MM.1S (cell line): ENCODE results near the gene LEFTY1.
"Not testable (repeated sequence)": the region's sequence is repeated elsewhere in the genome, so short reads cannot be mapped to it uniquely, and the experiment has no call there.

Source experiments
- DNase-seq: peaks from one replicate; pipeline ENCODE4 v3.0.0-alpha.2; 2015
- H2AFZ ChIP-seq: fragments of 300-600 bp; sonication (generic); 2 replicates; pipeline ENCODE4 v1.6.0; 2016; ENCODE audit warnings: antibody characterized with exemption, low read length
- H3F3A ChIP-seq: fragments of 300-600 bp; sonication (generic); 2 replicates; pipeline ENCODE4 v1.6.1; 2016; ENCODE audit warnings: mild to moderate bottlenecking, antibody characterized with exemption, low read length, moderate library complexity, mixed read lengths; ENCODE audit not compliant: insufficient read depth
- H3K27ac ChIP-seq: fragments of 300-600 bp; sonication (generic); 2 replicates; pipeline ENCODE4 v1.5.1; 2016; ENCODE audit warnings: mild to moderate bottlenecking, low read length
- H3K27me3 ChIP-seq: fragments of 300-600 bp; sonication (generic); replicated peaks from 2 replicates; pipeline ENCODE4 v1.6.0; 2016; ENCODE audit warnings: low read length; ENCODE audit not compliant: insufficient read depth
- H3K36me3 ChIP-seq: fragments of 300-600 bp; sonication (generic); replicated peaks from 2 replicates; pipeline ENCODE4 v1.6.1; 2016; ENCODE audit warnings: mild to moderate bottlenecking, low read length, mixed read lengths; ENCODE audit not compliant: insufficient read depth
- H3K4me1 ChIP-seq: fragments of 300-600 bp; sonication (generic); 2 replicates; pipeline ENCODE4 v1.6.1; 2016; ENCODE audit warnings: low read length, mixed read lengths
- H3K4me2 ChIP-seq: fragments of 300-600 bp; sonication (generic); 2 replicates; pipeline ENCODE4 v1.6.0; 2016; ENCODE audit warnings: low read depth, low read length
- H3K4me3 ChIP-seq: fragments of 300-600 bp; sonication (generic); 2 replicates; pipeline ENCODE4 v1.5.1; 2016; ENCODE audit warnings: low read length, mixed read lengths
- H3K79me2 ChIP-seq: fragments of 300-600 bp; sonication (generic); 2 replicates; pipeline ENCODE4 v1.6.1; 2016; ENCODE audit warnings: mixed run types, low read length, mixed read lengths
- H3K9ac ChIP-seq: fragments of 300-600 bp; sonication (generic); 2 replicates; pipeline ENCODE4 v1.6.1; 2016; ENCODE audit warnings: low read length, mixed read lengths
- H3K9me2 ChIP-seq: fragments of 300-600 bp; sonication (generic); replicated peaks from 2 replicates; pipeline ENCODE4 v1.6.1; 2016; ENCODE audit warnings: mild to moderate bottlenecking, low read length, mixed read lengths; ENCODE audit not compliant: insufficient read depth
- H3K9me3 ChIP-seq: fragments of 300-600 bp; sonication (generic); replicated peaks from 2 replicates; pipeline ENCODE4 v1.6.1; 2016; ENCODE audit warnings: mild to moderate bottlenecking, low read length, mixed read lengths; ENCODE audit not compliant: insufficient read depth
- H4K20me1 ChIP-seq: fragments of 300-600 bp; sonication (generic); 2 replicates; pipeline ENCODE4 v1.6.1; 2016; ENCODE audit warnings: mild to moderate bottlenecking, low read length, moderate library complexity, mixed read lengths; ENCODE audit not compliant: insufficient read depth
- CTCF ChIP-seq: fragments of 300-600 bp; sonication (generic); IDR thresholded peaks from 2 replicates; pipeline ENCODE4 v1.5.1; 2016; ENCODE audit warnings: antibody characterized with exemption, low read length, mixed read lengths
- EZH2 ChIP-seq: fragments of 300-600 bp; sonication (generic); optimal IDR thresholded peaks from 2 replicates; pipeline ENCODE3; 2017; ENCODE audit warnings: low read depth, mild to moderate bottlenecking, antibody characterized with exemption, low read length, mixed read lengths
- EZH2phosphoT487 ChIP-seq: fragments of 300-600 bp; sonication (generic); IDR thresholded peaks from 2 replicates; pipeline ENCODE4 v1.6.1; 2018; ENCODE audit warnings: antibody characterized with exemption, low read length

The LEFTY1 gene

GRCh38 chr1:225840223-225840610 lies 48.7 kb downstream of the LEFTY1 start:
- no peaks in the 10 kb centered on the region for H4K20me1 ChIP-seq
- no peaks in the 10 kb centered on the region for H3K36me3 ChIP-seq
- no peak for TF ChIP-seq CTCF
- TF ChIP-seq EZH2: no peak
- no peak for TF ChIP-seq EZH2phosphoT487
- no peaks in the 10 kb centered on the region for H3K27me3 ChIP-seq
- no peak overlapping the region for H3K4me3 ChIP-seq
- no peaks in the 10 kb centered on the region for H3K4me1 ChIP-seq
- no peaks in the 10 kb centered on the region for H3K9me3 ChIP-seq
- H3K4me2 ChIP-seq: no peak overlapping the region
- H2AFZ ChIP-seq: no peak overlapping the region
- no peak for DNase-seq
- H3F3A ChIP-seq: peaks cover 7% of the 10 kb centered on the region
- no peak overlapping the region for H3K27ac ChIP-seq
- no peaks in the 10 kb centered on the region for H3K9me2 ChIP-seq
- H3K79me2 ChIP-seq: no peaks in the 10 kb centered on the region
- no peak overlapping the region for H3K9ac ChIP-seq

- H3K27me3 ChIP-seq: no peaks in the 10 kb centered on the region
- TF ChIP-seq EZH2phosphoT487: no peak
- TF ChIP-seq EZH2: no peak
- no peak for TF ChIP-seq CTCF
- H2AFZ ChIP-seq: no peak overlapping the region
- H3K4me3 ChIP-seq: no peak overlapping the region
- no peaks in the 10 kb centered on the region for H3K79me2 ChIP-seq
- H3K27ac ChIP-seq: no peak overlapping the region
- H4K20me1 ChIP-seq: no peaks in the 10 kb centered on the region
- H3K36me3 ChIP-seq: no peaks in the 10 kb centered on the region
- H3K9ac ChIP-seq: no peak overlapping the region
- DNase-seq: no peak
- no peaks in the 10 kb centered on the region for H3K9me2 ChIP-seq
- H3K4me2 ChIP-seq: no peak overlapping the region
- peaks cover 7% of the 10 kb centered on the region for H3F3A ChIP-seq
- no peaks in the 10 kb centered on the region for H3K4me1 ChIP-seq
- H3K9me3 ChIP-seq: no peaks in the 10 kb centered on the region
Observed at GRCh38 chr1:225838793-225839192, 50.2 kb downstream of the LEFTY1 start.

GRCh38 chr1:225836296-225836695 lies 52.6 kb downstream of the LEFTY1 start:
- H4K20me1 ChIP-seq, H3K27me3 ChIP-seq, H3K79me2 ChIP-seq, H3K4me2 ChIP-seq, H3K9ac ChIP-seq, H3K27ac ChIP-seq, H3K36me3 ChIP-seq, H3K4me1 ChIP-seq, H3K4me3 ChIP-seq, H2AFZ ChIP-seq, H3F3A ChIP-seq, H3K9me2 ChIP-seq, H3K9me3 ChIP-seq, DNase-seq: not testable (repeated sequence)
